SK-N-SH treated with all-trans-retinoic acid at 6 μM for 48 hours (cell line): ENCODE results near the gene FAM184A.
"Not testable (repeated sequence)": the region's sequence is repeated elsewhere in the genome, so short reads cannot be mapped to it uniquely, and the experiment has no call there.

Experiments used
- ATAC-seq: fragments of 200-7000 bp; cut with Tn5 transposase; 3 replicates; pipeline ENCODE4 v1.9.1; 2020; ENCODE audit warnings: mild to moderate bottlenecking, moderate library complexity
- ARNTL ChIP-seq: fragments of 450-650 bp; formaldehyde crosslinking; IDR thresholded peaks from 2 replicates; pipeline ENCODE4 v1.5.0; 2020; ENCODE audit warnings: low read depth, mild to moderate bottlenecking, moderate library complexity, borderline replicate concordance
- BACH2 ChIP-seq: fragments of 250-450 bp; sonication (Bioruptor Pico); IDR thresholded peaks from 2 replicates; pipeline ENCODE4 v1.9.0; 2021; ENCODE audit warnings: mild to moderate bottlenecking, borderline replicate concordance
- CSDC2 ChIP-seq: fragments of 250-450 bp; sonication (Bioruptor Pico); IDR thresholded peaks from 2 replicates; pipeline ENCODE4 v1.5.0; 2020; ENCODE audit warnings: mild to moderate bottlenecking, moderate library complexity
- CSRNP3 ChIP-seq: fragments of 250-450 bp; sonication (Bioruptor Pico); IDR thresholded peaks from 2 replicates; pipeline ENCODE4 v1.5.1; 2021; ENCODE audit warnings: mild to moderate bottlenecking, moderate library complexity
- ESRRG ChIP-seq: fragments of 250-450 bp; sonication (Bioruptor Pico); IDR thresholded peaks from 2 replicates; pipeline ENCODE4 v1.6.1; 2021; ENCODE audit warnings: mild to moderate bottlenecking
- GLIS3 ChIP-seq: fragments of 250-450 bp; sonication (Bioruptor Pico); IDR thresholded peaks from 2 replicates; pipeline ENCODE4 v1.5.0; 2020; ENCODE audit warnings: mild to moderate bottlenecking, moderate library complexity
- ISL1 ChIP-seq: fragments of 250-450 bp; sonication (Bioruptor Pico); IDR thresholded peaks from 2 replicates; pipeline ENCODE4 v2.1.2; 2022; ENCODE audit warnings: mild to moderate bottlenecking, moderate library complexity
- OSR1 ChIP-seq: fragments of 250-450 bp; sonication (Bioruptor Pico); IDR thresholded peaks from 2 replicates; pipeline ENCODE4 v1.8.0; 2022; ENCODE audit warnings: moderate library complexity, mild to moderate bottlenecking, inconsistent platforms
- POU6F1 ChIP-seq: fragments of 250-450 bp; sonication (Bioruptor Pico); IDR thresholded peaks from 2 replicates; pipeline ENCODE4 v1.8.0; 2021; ENCODE audit warnings: low read depth, mild to moderate bottlenecking, moderate library complexity, borderline replicate concordance
- PPARA ChIP-seq: fragments of 250-450 bp; sonication (Bioruptor Pico); IDR thresholded peaks from 2 replicates; pipeline ENCODE4 v1.5.0; 2020; ENCODE audit warnings: mild to moderate bottlenecking, borderline replicate concordance
- SNAI2 ChIP-seq: fragments of 250-450 bp; sonication (Bioruptor Pico); IDR thresholded peaks from 2 replicates; pipeline ENCODE4 v1.5.0; 2020; ENCODE audit warnings: mild to moderate bottlenecking, moderate library complexity
- TCF4 ChIP-seq: fragments of 250-450 bp; sonication (Bioruptor Pico); IDR thresholded peaks from 2 replicates; pipeline ENCODE4 v1.8.0; 2021; ENCODE audit warnings: mild to moderate bottlenecking, moderate library complexity, borderline replicate concordance
- TOX ChIP-seq: fragments of 250-450 bp; sonication (Bioruptor Pico); IDR thresholded peaks from 2 replicates; pipeline ENCODE4 v1.8.0; 2021; ENCODE audit warnings: mild to moderate bottlenecking, moderate library complexity, borderline replicate concordance
- TSHZ2 ChIP-seq: fragments of 250-450 bp; sonication (Bioruptor Pico); IDR thresholded peaks from 2 replicates; pipeline ENCODE4 v1.5.0; 2020; ENCODE audit warnings: mild to moderate bottlenecking, moderate library complexity
- ZC3H10 ChIP-seq: fragments of 250-450 bp; sonication (Bioruptor Pico); IDR thresholded peaks from 2 replicates; pipeline ENCODE4 v1.5.1; 2021; ENCODE audit warnings: mild to moderate bottlenecking, moderate library complexity
- ZFP3 ChIP-seq: fragments of 250-450 bp; sonication (Bioruptor Pico); IDR thresholded peaks from 2 replicates; pipeline ENCODE4 v1.5.0; 2020; ENCODE audit warnings: mild to moderate bottlenecking, moderate library complexity
- ZFP30 ChIP-seq: fragments of 450-650 bp; formaldehyde crosslinking; IDR thresholded peaks from 2 replicates; pipeline ENCODE4 v1.5.0; 2022; ENCODE audit warnings: mild to moderate bottlenecking, moderate library complexity
- ZNF565 ChIP-seq: fragments of 450-650 bp; formaldehyde crosslinking; conservative IDR thresholded peaks from 2 replicates; pipeline ENCODE4 v1.5.0; 2020; ENCODE audit warnings: low read depth, mild to moderate bottlenecking, moderate library complexity
- ZNF70 ChIP-seq: fragments of 450-650 bp; formaldehyde crosslinking; IDR thresholded peaks from 2 replicates; pipeline ENCODE4 v1.5.0; 2020; ENCODE audit warnings: mild to moderate bottlenecking, moderate library complexity
- ZNF8 ChIP-seq: fragments of 450-650 bp; formaldehyde crosslinking; IDR thresholded peaks from 2 replicates; pipeline ENCODE4 v1.5.0; 2020; ENCODE audit warnings: mild to moderate bottlenecking, moderate library complexity
- TF ChIP-seq, protein P1 (sequence below): fragments of 250-450 bp; sonication (Bioruptor Pico); IDR thresholded peaks from 2 replicates; pipeline ENCODE4 v1.5.1; 2020; ENCODE audit warnings: low read depth, mild to moderate bottlenecking, moderate library complexity
- TF ChIP-seq, protein P2 (sequence below): fragments of 250-450 bp; sonication (Bioruptor Pico); IDR thresholded peaks from 2 replicates; pipeline ENCODE4 v1.8.0; 2020; ENCODE audit warnings: mild to moderate bottlenecking, moderate library complexity, borderline replicate concordance

The FAM184A gene

DNA sequence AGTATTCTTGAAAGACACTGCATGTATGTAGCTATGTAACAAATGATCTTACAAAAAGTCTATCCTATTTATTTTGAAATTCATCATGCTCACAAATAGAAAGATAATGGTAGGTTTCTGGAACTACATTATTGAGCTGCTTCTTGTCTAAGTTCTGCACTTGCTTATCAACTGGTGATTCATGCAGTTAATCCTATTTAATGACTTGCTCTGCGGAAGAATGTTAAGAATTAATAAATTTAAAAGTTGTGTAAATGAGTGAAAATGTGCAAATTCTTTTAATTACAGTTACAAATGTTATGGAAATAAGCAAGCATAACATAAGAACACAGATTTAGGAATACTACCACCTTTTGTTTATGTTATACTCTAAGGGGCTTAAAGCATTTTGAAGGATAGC lies 76.4 kb downstream of the FAM184A start:
- TF ChIP-seq ESRRG (CRISPR knock-in tag) (no peak), ZFP30 (CRISPR knock-in tag) (no peak), TCF4 (CRISPR knock-in tag) (no peak), OSR1 (no peak), ZFP3 (CRISPR knock-in tag) (no peak), CSDC2 (CRISPR knock-in tag) (no peak), ISL1 (peak; percentile 77; the same call in 1 of the 2 replicates)
- TF ChIP-seq, protein P1, sequence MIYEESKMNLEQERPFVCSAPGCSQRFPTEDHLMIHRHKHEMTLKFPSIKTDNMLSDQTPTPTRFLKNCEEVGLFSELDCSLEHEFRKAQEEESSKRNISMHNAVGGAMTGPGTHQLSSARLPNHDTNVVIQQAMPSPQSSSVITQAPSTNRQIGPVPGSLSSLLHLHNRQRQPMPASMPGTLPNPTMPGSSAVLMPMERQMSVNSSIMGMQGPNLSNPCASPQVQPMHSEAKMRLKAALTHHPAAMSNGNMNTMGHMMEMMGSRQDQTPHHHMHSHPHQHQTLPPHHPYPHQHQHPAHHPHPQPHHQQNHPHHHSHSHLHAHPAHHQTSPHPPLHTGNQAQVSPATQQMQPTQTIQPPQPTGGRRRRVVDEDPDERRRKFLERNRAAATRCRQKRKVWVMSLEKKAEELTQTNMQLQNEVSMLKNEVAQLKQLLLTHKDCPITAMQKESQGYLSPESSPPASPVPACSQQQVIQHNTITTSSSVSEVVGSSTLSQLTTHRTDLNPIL (CRISPR knock-in tag), result no peak
- TF ChIP-seq, all 23 proteins: peak for 1
- ATAC-seq, result no peak

DNA sequence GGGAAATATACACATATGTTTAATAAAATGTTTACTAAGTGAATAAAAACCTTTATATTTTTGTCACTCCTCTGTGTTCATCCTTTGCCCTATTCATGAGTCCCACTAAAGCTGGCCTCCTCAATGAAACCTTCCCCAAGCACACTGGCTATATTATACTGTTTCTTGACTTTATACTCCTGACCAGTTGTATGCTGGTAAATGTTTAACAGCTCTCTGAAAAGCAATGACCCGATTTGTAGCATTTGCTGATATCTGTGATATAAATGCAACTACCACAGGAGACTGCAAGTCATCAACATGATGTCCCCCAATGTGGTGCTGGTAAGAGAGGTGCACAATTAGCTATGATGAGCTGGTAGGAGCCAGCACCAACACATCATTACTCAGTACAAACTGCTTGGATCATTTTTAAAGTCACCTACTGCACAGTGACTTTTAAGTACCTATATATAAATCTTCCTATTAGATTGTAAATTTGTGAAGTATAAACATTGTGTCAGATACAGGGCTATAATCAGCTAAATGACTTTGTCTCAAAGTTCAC lies 78.9 kb downstream of the FAM184A start:
- no peak for ATAC-seq
- TF ChIP-seq OSR1, result no peak
- no peak for TF ChIP-seq PPARA (CRISPR knock-in tag)
- TF ChIP-seq POU6F1 (CRISPR knock-in tag), result no peak
- TF ChIP-seq BACH2, result no peak
- TF ChIP-seq, protein P1 (CRISPR knock-in tag), result no peak
- no peak for TF ChIP-seq ZFP3 (CRISPR knock-in tag)
- no peak for TF ChIP-seq ZNF70 (CRISPR knock-in tag)
- TF ChIP-seq TOX (CRISPR knock-in tag), result no peak
- TF ChIP-seq ZC3H10, result no peak
- no peak for TF ChIP-seq CSRNP3 (CRISPR knock-in tag)
- TF ChIP-seq ARNTL (CRISPR knock-in tag), result no peak
- TF ChIP-seq ZNF8 (CRISPR knock-in tag), result no peak
- no peak for TF ChIP-seq ISL1
- TF ChIP-seq, protein P2, sequence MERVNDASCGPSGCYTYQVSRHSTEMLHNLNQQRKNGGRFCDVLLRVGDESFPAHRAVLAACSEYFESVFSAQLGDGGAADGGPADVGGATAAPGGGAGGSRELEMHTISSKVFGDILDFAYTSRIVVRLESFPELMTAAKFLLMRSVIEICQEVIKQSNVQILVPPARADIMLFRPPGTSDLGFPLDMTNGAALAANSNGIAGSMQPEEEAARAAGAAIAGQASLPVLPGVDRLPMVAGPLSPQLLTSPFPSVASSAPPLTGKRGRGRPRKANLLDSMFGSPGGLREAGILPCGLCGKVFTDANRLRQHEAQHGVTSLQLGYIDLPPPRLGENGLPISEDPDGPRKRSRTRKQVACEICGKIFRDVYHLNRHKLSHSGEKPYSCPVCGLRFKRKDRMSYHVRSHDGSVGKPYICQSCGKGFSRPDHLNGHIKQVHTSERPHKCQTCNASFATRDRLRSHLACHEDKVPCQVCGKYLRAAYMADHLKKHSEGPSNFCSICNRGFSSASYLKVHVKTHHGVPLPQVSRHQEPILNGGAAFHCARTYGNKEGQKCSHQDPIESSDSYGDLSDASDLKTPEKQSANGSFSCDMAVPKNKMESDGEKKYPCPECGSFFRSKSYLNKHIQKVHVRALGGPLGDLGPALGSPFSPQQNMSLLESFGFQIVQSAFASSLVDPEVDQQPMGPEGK (CRISPR knock-in tag), result no peak
- no peak for TF ChIP-seq TCF4 (CRISPR knock-in tag)
- no peak for TF ChIP-seq TSHZ2
- no peak for TF ChIP-seq ZFP30 (CRISPR knock-in tag)
- TF ChIP-seq ZNF565, result no peak
- TF ChIP-seq GLIS3 (CRISPR knock-in tag), result no peak
- no peak for TF ChIP-seq SNAI2 (CRISPR knock-in tag)
- TF ChIP-seq, all 23 proteins: peak for 0

GRCh38 chr6:118997426-118997825 lies 81.0 kb downstream of the FAM184A start:
- ATAC-seq, result not testable (repeated sequence)
